ENCODE results near the gene FLNC. TPM values are rescaled to one million over a fixed set of nuclear protein-coding genes. Genes with fewer than 3 reads are reported as not detected.
A peak's percentile ranks its signal among the peaks of the same experiment; 100 is the strongest.

FLNC gene
- total RNA-seq, 1 donor from 2014 or later: 241 TPM

- H3K27ac Mint-ChIP-seq (ENCODE audit: unreplicated experiment): no peak overlapping the region
- no peak overlapping the region for H3K4me3 Mint-ChIP-seq (ENCODE audit: unreplicated experiment)
- peaks cover 6% of the 10 kb centered on the region for H3K27me3 Mint-ChIP-seq (ENCODE audit: unreplicated experiment)
- no peaks in the 10 kb centered on the region for H3K9me3 Mint-ChIP-seq (ENCODE audit: unreplicated experiment)
- TF ChIP-seq CTCF (IDR thresholded peaks at IDR 0.05; ENCODE audit: partially characterized antibody, unreplicated experiment): no peak
- no peaks in the 10 kb centered on the region for H3K4me1 Mint-ChIP-seq (ENCODE audit: low read depth, unreplicated experiment)
- DNase-seq: no peak
- H3K36me3 Mint-ChIP-seq (ENCODE audit: unreplicated experiment): no peaks in the 10 kb centered on the region
Measured at GRCh38 chr7:128848289-128849155, 18.3 kb downstream of the FLNC start.

DNA sequence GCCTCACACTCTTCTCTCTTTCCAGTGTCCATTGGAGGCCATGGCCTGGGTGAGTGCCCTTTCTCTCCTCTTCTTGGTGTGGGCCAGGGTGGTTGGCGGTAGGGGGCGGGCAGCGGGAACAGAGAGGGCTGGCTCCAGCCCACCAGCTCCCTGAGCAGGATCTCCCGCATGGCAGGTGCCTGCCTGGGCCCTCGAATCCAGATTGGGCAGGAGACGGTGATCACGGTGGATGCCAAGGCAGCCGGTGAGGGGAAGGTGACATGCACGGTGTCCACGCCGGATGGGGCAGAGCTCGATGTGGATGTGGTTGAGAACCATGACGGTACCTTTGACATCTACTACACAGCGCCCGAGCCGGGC is 18.9 kb downstream of the FLNC start:
- Mint-ChIP-seq H3K36me3 (ENCODE audit: unreplicated experiment) (no peaks in the 10 kb centered on the region), H3K4me3 (ENCODE audit: unreplicated experiment) (no peak overlapping the region), H3K27me3 (ENCODE audit: unreplicated experiment) (peaks cover 8% of the 10 kb centered on the region), H3K4me1 (ENCODE audit: low read depth, unreplicated experiment) (no peaks in the 10 kb centered on the region), H3K27ac (ENCODE audit: unreplicated experiment) (no peak overlapping the region), H3K9me3 (ENCODE audit: unreplicated experiment) (no peaks in the 10 kb centered on the region)
- DNase-seq: no peak
- TF ChIP-seq CTCF (IDR thresholded peaks at IDR 0.05; ENCODE audit: partially characterized antibody, unreplicated experiment): no peak

GRCh38 chr7:128849804-128850490 is 19.7 kb downstream of the FLNC start:
- DNase-seq: no peak
- no peaks in the 10 kb centered on the region for H3K9me3 Mint-ChIP-seq (ENCODE audit: unreplicated experiment)
- TF ChIP-seq CTCF (IDR thresholded peaks at IDR 0.05; ENCODE audit: partially characterized antibody, unreplicated experiment): no peak
- H3K27ac Mint-ChIP-seq (ENCODE audit: unreplicated experiment): peak overlapping the region; percentile 12
- H3K4me3 Mint-ChIP-seq (ENCODE audit: unreplicated experiment): no peak overlapping the region
- H3K4me1 Mint-ChIP-seq (ENCODE audit: low read depth, unreplicated experiment): no peaks in the 10 kb centered on the region
- H3K36me3 Mint-ChIP-seq (ENCODE audit: unreplicated experiment): no peaks in the 10 kb centered on the region
- peaks cover 8% of the 10 kb centered on the region for H3K27me3 Mint-ChIP-seq (ENCODE audit: unreplicated experiment)

DNA sequence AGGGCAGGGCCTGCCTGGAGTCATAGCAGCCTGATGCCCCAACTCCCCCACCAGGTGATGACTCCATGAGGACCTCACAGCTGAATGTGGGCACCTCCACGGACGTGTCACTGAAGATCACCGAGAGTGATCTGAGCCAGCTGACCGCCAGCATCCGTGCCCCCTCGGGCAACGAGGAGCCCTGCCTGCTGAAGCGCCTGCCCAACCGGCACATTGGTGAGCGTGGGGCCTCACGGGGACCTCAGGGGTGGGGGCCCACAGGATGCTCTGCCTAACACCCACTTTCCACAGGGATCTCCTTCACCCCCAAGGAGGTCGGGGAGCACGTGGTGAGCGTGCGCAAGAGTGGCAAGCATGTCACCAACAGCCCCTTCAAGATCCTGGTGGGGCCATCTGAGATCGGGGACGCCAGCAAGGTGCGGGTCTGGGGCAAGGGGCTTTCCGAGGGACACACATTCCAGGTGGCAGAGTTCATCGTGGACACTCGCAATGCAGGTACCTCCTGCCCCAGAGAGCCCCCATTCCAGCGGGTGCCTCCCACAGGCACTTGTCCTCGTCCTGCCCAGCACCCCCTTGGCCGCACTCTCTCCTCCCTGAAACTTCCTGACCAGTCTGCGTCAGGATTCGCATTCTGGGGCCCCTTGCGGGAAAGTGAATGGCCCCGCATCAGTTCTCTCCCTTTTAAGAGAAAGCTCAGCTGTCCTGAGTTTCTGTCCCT is 22.5 kb downstream of the FLNC start:
- TF ChIP-seq CTCF (IDR thresholded peaks at IDR 0.05; ENCODE audit: partially characterized antibody, unreplicated experiment): no peak
- Mint-ChIP-seq H3K27me3 (ENCODE audit: unreplicated experiment) (peaks cover 5% of the 10 kb centered on the region), H3K4me3 (ENCODE audit: unreplicated experiment) (no peak overlapping the region), H3K27ac (ENCODE audit: unreplicated experiment) (no peak overlapping the region), H3K36me3 (ENCODE audit: unreplicated experiment) (no peaks in the 10 kb centered on the region), H3K4me1 (ENCODE audit: low read depth, unreplicated experiment) (no peaks in the 10 kb centered on the region), H3K9me3 (ENCODE audit: unreplicated experiment) (no peaks in the 10 kb centered on the region)
- DNase-seq: no peak

Data from glutamatergic neuron (in vitro differentiated cells).